Activated effector memory CD4-positive, alpha-beta T cell treated with anti-CD3 and anti-CD28 coated beads, Interleukin-2, amount 50 U/mL, for 16 hours (primary cell): Measurements from ENCODE around the gene VEZT.
"Not testable (repeated sequence)": the region's sequence is repeated elsewhere in the genome, so short reads cannot be mapped to it uniquely, and the experiment has no call there.

ENCODE experiments used
- DNase-seq: peaks from one replicate; pipeline ENCODE4 v3.0.0-alpha.2; 2020

Gene VEZT

DNA sequence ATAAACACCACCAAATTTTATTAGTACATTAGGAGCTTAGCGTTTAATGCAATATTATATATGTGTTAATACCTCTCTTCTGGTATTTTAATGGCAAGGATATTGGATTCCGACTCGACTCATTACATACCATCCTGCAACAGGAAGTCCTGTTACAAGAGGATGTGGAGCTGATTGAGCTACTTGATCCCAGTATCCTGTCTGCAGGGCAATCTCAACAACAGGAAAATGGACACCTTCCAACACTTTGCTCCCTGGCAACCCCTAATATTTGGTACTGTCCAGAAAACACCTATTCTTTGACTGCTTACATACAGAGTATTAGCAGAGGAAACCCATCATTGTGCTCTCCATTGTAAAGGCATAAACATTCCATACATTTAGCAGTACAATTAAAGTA is 45.2 kb downstream of the VEZT start:
- no peak for DNase-seq

- no peak for DNase-seq
Observed at GRCh38 chr12:95265765-95266164, 48.2 kb downstream of the VEZT start.

- no peak for DNase-seq
Observed at GRCh38 chr12:95266254-95266653, 48.6 kb downstream of the VEZT start.

- no peak for DNase-seq
Observed at GRCh38 chr12:95269892-95270291, 52.3 kb downstream of the VEZT start.

DNA sequence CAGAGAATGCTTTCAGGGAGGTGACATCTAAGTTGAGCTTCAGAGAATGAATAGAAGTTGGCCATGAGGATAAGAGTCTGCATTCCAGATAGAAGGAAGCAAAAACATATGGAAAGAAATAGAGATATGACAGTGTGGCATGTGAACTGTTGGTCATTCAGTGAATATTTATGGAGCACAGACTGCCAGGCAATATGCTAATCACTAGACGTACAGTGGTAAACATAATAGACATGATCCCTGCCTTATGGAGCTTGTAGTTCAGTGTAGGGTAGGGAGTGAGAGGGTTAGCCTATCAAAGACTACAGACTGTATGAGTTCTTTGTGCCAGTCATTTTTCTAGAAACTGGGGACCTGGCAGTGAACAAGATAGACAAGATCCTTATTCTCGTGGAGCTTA is 53.9 kb downstream of the VEZT start:
- DNase-seq: no peak

DNA sequence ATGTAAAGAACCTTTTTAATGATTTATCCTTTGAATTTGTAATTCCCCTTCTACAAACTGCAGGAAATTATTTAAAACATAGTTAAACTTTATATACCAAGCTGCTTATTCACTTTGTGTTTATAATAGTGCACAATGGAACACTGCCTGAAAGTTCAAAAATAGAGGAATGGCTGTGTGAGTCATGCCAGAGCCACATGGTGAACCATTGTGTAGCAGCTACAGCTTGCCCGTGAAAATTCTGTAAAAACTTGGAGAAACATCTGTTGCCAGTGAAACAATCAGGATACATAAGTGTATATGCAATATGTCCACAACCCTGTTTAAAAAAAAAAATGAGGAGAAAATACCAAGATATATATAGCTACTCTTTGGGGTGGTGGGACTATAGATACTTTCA is 59.5 kb downstream of the VEZT start:
- DNase-seq: no peak

DNA sequence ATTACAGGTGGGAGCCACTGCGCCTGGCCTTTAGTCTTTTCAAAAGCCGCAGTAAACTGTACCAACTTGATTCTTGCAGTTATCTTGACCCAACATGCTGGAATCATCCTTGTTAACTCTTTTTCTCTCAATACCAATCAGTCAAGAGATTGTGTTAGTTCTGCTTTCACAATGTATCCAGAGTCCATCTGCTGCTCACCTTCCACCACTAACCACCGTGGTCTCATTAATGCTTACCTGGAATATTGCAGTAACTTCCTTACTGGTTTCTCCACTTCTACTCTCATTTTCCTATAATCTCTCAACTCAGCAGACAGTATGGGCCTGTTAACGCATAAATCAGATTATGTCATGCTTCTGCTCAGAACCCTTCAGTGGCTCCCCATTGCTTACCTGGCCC is 62.2 kb downstream of the VEZT start:
- no peak for DNase-seq

DNA sequence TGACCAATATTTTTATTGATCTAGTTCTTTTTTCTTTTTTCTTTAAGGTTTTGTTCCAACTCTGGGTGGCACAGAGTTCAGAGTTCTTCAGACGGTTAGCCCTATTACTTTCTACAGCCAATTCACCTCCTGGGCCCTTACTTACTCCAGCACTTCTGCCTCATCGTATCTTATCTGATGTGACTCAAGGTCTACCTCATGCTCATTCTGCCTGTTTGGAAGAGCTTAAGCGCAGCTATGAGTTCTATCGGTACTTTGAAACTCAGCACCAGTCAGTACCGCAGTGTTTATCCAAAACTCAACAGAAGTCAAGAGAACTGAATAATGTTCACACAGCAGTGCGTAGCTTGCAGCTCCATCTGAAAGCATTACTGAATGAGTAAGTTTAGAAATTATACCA is 64.7 kb downstream of the VEZT start:
- no peak for DNase-seq

GRCh38 chr12:95283371-95283770 is 65.8 kb downstream of the VEZT start:
- no peak for DNase-seq

DNA sequence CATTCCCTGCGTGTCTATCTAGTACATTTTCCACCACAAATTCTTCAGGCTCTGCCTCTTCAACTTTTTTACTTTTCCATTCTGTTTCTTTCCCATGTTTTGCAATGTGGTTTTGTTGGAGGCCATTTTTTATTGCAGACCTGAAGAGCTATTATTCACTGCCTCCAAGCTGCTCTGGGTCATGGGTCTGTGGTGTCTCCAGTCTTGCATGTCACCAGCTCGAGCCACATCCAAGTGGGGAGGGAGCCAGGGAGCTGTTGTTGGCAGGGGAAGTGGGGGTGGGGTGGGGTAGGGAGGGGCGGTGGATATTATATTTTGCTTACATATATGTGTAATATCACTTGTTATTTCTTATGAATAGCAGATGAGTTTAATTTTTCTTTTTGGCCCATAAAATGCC is 69.1 kb downstream of the VEZT start:
- no peak for DNase-seq

- DNase-seq: no peak
Observed at GRCh38 chr12:95291501-95291900, 73.9 kb downstream of the VEZT start.

DNA sequence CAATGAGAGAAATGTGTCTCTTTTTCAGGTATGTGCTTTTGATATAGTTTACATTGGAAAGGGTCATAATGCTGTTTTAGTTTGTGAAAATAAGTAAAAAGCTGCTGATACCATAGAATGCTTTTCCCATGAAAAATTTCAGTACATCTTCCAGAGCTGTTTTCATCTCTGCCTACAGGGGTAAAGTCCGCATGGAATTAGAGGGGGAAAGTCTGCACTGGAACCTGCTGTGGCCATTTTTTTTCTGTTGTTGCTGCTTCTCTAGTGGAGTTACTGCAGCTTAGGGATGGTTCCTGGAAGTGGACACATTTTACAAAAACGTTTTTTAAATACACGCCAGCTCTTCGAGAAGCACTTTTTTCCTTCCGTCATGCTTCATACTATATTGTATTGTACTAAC is 81.3 kb downstream of the VEZT start:
- DNase-seq: no peak

DNA sequence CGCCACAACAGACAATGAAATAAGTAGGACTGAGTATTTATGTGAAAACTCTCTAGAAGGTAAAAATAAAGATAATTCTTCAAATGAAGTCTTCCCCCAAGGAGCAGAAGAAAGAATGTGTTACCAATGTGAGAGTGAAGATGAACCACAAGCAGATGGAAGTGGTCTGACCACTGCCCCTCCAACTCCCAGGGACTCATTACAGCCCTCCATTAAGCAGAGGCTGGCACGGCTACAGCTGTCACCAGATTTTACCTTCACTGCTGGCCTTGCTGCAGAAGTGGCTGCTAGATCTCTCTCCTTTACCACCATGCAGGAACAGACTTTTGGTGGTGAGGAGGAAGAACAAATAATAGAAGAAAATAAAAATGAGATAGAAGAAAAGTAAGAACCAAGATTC is 82.7 kb downstream of the VEZT start:
- DNase-seq: no peak

DNA sequence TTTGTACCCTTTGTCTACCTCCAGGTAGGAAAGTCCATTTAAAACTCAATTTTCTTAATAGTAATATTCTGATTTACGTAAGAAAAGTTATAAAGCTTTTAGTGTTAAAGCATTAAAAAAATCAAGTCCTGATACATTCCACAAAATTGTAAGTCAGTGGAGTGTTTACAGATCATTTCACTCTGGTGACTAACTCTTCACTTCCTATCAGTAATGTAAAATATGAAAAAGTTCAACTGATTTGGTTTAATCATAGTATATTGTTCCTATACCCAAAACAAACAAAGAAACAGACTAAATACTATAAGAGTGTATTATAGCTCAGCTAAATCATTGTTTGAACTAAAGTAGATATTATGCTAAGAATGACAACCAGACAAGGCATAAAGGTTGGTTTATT is 85.9 kb downstream of the VEZT start:
- DNase-seq: no peak

- DNase-seq: no peak
Observed at GRCh38 chr12:95304673-95305198, 87.1 kb downstream of the VEZT start.

- no peak for DNase-seq
Observed at GRCh38 chr12:95312656-95313055, 95.0 kb downstream of the VEZT start.

DNA sequence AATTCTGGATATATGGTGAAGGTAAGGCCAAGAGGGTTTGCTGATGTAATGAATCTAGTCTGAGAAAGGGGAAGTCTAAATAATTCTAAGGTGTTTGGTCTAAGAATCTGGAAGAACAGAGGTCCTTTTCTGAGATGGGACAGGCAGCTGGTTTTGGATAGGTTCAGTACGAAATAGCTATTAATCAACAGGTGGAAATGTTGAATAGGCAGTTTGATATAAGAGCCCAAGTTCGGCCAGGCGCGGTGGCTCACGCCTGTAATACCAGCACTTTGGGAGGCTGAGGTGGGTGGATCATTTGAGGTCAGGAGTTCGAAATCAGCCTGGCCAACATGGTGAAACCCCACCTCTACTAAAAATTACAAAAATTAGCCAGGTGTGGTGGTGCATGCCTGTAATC is 97.1 kb downstream of the VEZT start:
- not testable (repeated sequence) for DNase-seq

- no peak for DNase-seq
Observed at GRCh38 chr12:95316798-95317197, 99.2 kb downstream of the VEZT start.

- no peak for DNase-seq
Observed at GRCh38 chr12:95318071-95318545, 100.5 kb downstream of the VEZT start.

GRCh38 chr12:95319694-95320331 is 102.2 kb downstream of the VEZT start:
- no peak for DNase-seq

- no peak for DNase-seq
Observed at GRCh38 chr12:95321516-95322246, 104.1 kb downstream of the VEZT start.

GRCh38 chr12:95322326-95322725 is 104.7 kb downstream of the VEZT start:
- no peak for DNase-seq

DNA sequence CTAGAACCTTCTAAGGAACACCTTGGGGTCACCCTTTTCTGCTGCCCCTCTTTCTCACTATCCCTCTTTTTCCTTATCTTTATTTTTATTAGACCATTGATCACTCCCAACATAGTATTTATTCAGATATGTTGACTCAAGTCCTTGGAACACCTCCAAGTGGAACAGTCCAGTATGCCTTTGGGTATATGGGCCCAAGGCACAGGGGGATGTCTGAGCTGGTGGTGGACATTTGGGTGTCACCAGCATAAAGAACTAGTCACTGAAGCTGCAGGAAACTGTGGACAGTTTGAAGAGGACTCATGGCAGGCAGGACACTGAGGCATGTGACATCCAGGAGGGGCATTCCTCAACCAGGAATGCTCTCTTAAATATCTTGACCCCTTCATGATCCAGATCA is 105.6 kb downstream of the VEZT start:
- DNase-seq: no peak

DNA sequence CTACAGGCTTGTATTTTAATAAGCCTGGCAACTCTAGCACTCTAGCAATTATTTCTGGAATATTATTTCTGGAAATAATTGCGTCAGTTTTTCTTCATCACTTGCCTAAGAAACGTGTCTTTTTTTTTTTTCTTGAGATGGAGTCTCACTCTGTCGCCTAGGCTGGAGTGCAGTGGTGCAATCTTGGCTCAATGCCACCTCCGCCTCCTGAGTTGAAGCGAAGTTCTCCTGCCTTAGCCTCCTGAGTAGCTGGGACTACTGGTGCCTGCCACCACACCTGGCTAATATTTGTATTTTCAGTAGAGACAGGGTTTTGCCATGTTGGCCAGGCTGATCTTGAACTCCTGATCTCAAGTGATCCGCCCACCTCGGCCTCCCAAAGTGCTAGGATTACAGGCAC is 106.6 kb downstream of the VEZT start:
- not testable (repeated sequence) for DNase-seq

- DNase-seq: no peak
Observed at GRCh38 chr12:95325501-95325900, 107.9 kb downstream of the VEZT start.
